AG04450 (cell line): Measurements from ENCODE around the gene CMTM1. TPM values are rescaled to one million over a fixed set of nuclear protein-coding genes. Genes with fewer than 3 reads are reported as not detected.

Experiments
- CTCF ChIA-PET: fragments of 300-600, 350-600 bp; formaldehyde crosslinking; extraction: SDS; loops from one replicate; lab custom pipeline; 2022; ENCODE audit warnings: antibody characterized with exemption, inconsistent platforms; lab: Charles Lee
- POLR2A ChIA-PET: fragments of 350-600 bp; formaldehyde crosslinking; extraction: SDS; loops from one replicate; lab custom pipeline; 2021; ENCODE audit warnings: antibody characterized with exemption, inconsistent platforms; lab: Yijun Ruan, JAX
- DNase-seq: peaks from one replicate; pipeline ENCODE4 v3.0.0-alpha.2; 2011; ENCODE audit warnings: low read depth, low spot score
- H3K27ac ChIP-seq: one replicate; pipeline ENCODE4 v1.5.1; 2012; ENCODE audit warnings: low read depth, low read length, control low read depth
- H3K27me3 ChIP-seq: one replicate; pipeline ENCODE4 v1.6.0; 2012; ENCODE audit warnings: low read length; ENCODE audit not compliant: control insufficient read depth, insufficient read depth
- H3K4me3 ChIP-seq: 2 replicates; pipeline ENCODE4 v1.5.1; 2011; ENCODE audit warnings: mild to moderate bottlenecking, low read depth, low read length, control low read depth
- H3K9me3 ChIP-seq: 2 replicates; pipeline ENCODE4 v1.5.1; 2012; ENCODE audit warnings: low read length; ENCODE audit not compliant: control insufficient read depth, insufficient read depth
- polyA plus RNA-seq: library from polyadenylated mRNA; depleted of rRNA; stranded (reverse); fragments of >200 nt; gene quantifications from 2 replicates; pipeline ENCODE4 v1.2.3, GENCODE V29; 2011
- TF ChIP-seq, protein P1 (sequence below): IDR thresholded peaks from 2 replicates; pipeline ENCODE4 v1.5.1; 2011; ENCODE audit warnings: low read depth, low read length, control low read depth, inconsistent platforms

The CMTM1 gene
- polyA plus RNA-seq, 1 experiment = 1.6 TPM

DNA sequence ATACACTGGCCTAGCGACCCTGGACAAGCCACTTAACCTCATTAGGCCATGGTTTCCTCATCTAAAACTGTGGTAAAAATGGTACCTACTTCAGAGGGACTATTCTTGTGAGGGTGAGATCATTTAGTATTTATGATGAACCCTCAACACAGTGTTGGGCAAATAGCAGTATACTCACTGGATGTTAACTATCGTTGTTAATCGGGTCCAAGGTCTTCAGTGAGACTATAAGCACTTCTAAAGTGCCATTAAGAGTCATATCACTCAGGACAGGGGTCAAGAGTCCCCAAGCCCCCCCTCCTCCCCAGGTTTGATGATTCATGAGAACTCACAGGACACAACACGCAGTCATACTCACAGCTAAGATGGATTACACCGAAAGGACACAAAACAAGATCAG is 27.3 kb upstream of the CMTM1 start:
- no peaks in the 10 kb centered on the region for H3K9me3 ChIP-seq
- POLR2A ChIA-PET = interaction anchor here (1.3 kb wide), 1 partner anchor 9 kb away, joined by 7 read pairs; no protein-coding TSS in a partner anchor
- H3K4me3 ChIP-seq = no peak overlapping the region
- TF ChIP-seq, protein P1, sequence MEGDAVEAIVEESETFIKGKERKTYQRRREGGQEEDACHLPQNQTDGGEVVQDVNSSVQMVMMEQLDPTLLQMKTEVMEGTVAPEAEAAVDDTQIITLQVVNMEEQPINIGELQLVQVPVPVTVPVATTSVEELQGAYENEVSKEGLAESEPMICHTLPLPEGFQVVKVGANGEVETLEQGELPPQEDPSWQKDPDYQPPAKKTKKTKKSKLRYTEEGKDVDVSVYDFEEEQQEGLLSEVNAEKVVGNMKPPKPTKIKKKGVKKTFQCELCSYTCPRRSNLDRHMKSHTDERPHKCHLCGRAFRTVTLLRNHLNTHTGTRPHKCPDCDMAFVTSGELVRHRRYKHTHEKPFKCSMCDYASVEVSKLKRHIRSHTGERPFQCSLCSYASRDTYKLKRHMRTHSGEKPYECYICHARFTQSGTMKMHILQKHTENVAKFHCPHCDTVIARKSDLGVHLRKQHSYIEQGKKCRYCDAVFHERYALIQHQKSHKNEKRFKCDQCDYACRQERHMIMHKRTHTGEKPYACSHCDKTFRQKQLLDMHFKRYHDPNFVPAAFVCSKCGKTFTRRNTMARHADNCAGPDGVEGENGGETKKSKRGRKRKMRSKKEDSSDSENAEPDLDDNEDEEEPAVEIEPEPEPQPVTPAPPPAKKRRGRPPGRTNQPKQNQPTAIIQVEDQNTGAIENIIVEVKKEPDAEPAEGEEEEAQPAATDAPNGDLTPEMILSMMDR = no peak
- CTCF ChIA-PET = no interaction called here
- DNase-seq = no peak
- no peak overlapping the region for H3K27ac ChIP-seq
- H3K27me3 ChIP-seq = no peaks in the 10 kb centered on the region

DNA sequence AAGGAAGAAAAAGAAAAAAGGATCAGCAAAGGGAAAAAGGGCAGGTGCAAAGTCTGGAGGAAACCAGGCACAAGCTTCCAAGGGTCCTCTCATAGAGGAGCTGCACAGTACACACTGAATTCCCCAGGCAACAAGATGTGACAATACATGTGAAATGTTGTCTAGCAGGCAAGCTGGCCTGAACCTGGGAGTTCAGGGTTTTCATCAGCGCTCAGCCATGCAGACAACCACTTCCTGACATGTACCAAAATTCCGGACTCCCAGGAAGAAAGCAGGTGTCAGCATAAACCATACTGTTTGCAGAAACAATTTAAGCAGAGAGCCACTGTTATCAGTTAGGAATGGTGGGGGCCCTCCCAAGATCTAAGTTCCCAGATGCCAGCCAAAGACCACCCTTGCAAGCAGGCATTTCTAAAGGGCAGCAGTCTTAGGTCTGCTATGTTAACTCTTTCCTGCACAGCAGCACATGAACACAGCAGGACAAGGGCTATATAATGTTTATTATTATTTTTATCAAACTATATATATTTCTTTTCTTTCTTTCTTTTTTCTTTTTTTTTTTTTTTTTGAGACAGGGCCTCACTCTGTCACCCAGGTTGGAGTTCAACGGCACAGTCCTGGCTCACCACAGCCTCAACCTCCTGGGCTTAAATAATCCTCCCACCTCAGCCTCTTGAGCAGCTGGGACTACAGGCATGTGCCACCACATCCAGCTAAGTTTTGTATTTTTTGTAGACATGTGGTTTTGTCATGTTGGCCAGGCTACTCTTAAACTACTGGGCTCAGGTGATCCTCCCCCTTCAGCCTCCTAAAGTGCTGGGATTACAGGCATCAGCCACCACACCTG is 26.4 kb upstream of the CMTM1 start:
- no peak for DNase-seq
- POLR2A ChIA-PET = interaction anchor here (0.7 to 1.3 kb wide), 2 partner anchors 8 to 833 kb away, joined by 5 to 7 read pairs; no protein-coding TSS in a partner anchor

DNA sequence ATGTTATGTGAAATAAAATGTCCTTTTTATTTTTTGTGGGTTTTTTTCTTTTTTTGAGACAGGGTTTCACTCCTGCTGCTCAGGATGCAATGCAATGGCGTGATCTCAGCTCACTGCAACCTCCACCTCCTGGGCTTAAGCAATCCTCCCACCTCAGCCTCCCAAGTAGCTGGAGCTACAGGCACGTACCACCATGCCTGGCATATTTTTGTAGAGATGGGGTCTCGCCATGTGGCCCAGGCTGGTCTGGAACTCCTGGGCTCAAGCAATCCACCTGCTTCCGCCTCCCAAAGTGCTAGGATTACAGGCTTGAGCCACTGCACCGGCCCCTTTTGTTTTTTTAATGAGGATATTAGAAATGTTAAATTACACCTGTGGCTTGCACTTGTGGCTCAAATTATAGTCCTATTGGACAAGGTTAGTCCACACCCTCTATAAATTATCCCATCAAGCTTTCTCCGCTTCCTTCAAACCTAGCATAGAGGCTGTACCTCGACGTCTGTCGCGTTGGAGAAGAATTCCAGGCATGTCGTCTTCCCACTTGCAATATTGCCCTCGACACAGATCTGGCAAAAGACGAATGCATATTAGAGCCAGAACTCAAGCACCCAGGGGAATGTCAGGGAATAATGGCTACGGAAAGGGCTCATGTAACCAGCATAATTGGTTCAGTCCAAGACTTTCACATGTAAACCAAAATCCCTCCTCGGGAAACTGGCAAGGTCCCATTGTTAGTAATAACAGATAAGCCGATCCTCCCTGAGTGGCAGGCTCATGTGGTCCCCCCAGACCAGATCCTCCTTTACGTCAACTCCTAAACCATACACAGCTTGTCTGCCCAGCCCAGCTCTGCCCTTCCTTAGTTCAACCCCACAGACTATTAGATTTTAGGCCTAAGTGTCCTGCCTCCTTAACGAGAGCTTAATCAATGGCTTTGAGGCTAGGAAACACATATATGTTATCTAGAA is 24.6 kb upstream of the CMTM1 start:
- Histone ChIP-seq H3K4me3 (no peak overlapping the region), H3K27me3 (no peaks in the 10 kb centered on the region), H3K9me3 (no peaks in the 10 kb centered on the region), H3K27ac (no peak overlapping the region)
- TF ChIP-seq, protein P1 = no peak
- DNase-seq = no peak
- CTCF ChIA-PET = interaction anchor here (1.0 kb wide), 1 partner anchor 67 kb away, joined by 3 read pairs; no protein-coding TSS in a partner anchor
- POLR2A ChIA-PET = no interaction called here

More for the DNA sequence above, 26.4 kb upstream of the CMTM1 start:
- CTCF ChIA-PET = no interaction called here
- Histone ChIP-seq H3K27me3 (no peaks in the 10 kb centered on the region), H3K4me3 (no peak overlapping the region), H3K27ac (no peak overlapping the region), H3K9me3 (no peaks in the 10 kb centered on the region)
- TF ChIP-seq, protein P1 = no peak

DNA sequence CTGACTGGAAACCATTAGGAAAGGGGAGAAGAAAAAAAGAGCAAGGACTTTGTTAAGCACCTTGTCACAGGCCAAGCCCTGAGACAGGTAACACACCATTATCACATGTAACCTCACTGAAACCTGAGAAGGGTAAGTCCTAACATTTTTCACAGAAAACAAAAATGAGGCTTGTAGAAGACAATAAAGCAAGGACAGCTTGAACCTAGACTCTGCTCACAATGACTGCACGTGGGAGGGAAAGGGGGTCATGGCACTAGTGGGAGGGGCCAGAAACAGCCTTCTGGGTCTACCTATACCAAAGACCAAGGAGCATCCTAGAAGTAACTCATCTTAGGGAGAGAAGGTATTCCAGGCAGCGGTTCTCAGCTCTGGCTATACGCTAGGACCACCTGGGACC is 23.8 kb upstream of the CMTM1 start:
- ChIA-PET CTCF (interaction anchor here (1.0 kb wide), 1 partner anchor 66 kb away, joined by 3 read pairs; no protein-coding TSS in a partner anchor), POLR2A (no interaction called here)
- no peaks in the 10 kb centered on the region for H3K9me3 ChIP-seq
- no peak overlapping the region for H3K27ac ChIP-seq
- no peaks in the 10 kb centered on the region for H3K27me3 ChIP-seq
- H3K4me3 ChIP-seq = no peak overlapping the region
- no peak for DNase-seq
- TF ChIP-seq, protein P1 = no peak
